Prostate gland (tissue), 2 donors: ENCODE measurements around the gene SLC25A46.

Experiments used
- CTCF ChIP-seq, 4 experiments: fragments of 200-600 bp in 2 of 4; fragments of 450-650 bp in 2 of 4; sonication (generic) in 2 of 4; IDR thresholded peaks; 1 replicate in 3 of 4; 2 replicates in 1 of 4; pipeline ENCODE4 v1.5.1; 2016 to 2019; ENCODE audit warnings: antibody characterized with exemption in 4 of 4, mild to moderate bottlenecking in 2 of 4, moderate library complexity in 2 of 4
- POLR2A ChIP-seq: fragments of 450-650 bp; IDR thresholded peaks from one replicate; pipeline ENCODE4 v1.6.1; 2016; ENCODE audit warnings: antibody characterized with exemption, mild to moderate bottlenecking
- POLR2AphosphoS5 ChIP-seq: sonication (generic); formaldehyde crosslinking; IDR thresholded peaks from one replicate; pipeline ENCODE4 v1.6.1; 2017; ENCODE audit warnings: antibody characterized with exemption

GRCh38 chr5:110754181-110754580 lies 15.4 kb downstream of the SLC25A46 start:
- TF ChIP-seq POLR2A, result no peak
- no peak for TF ChIP-seq CTCF (IDR thresholded peaks at IDR 0.05)
- no peak for TF ChIP-seq POLR2AphosphoS5
